ENCODE data around the gene NEDD4.
"Not testable (repeated sequence)": the region's sequence is repeated elsewhere in the genome, so short reads cannot be mapped to it uniquely, and the experiment has no call there.

Gene NEDD4

GRCh38 chr15:55954862-55955605 is 38.4 kb downstream of the NEDD4 start:
- no peak for DNase-seq

GRCh38 chr15:55952501-55953274 is 40.7 kb downstream of the NEDD4 start:
- DNase-seq = not testable (repeated sequence)

- not testable (repeated sequence) for DNase-seq
These were observed 48.8 kb downstream of the NEDD4 start for GRCh38 chr15:55944606-55945005.

- no peak for DNase-seq
These were observed 51.1 kb downstream of the NEDD4 start for GRCh38 chr15:55942332-55942731.

GRCh38 chr15:55937040-55937439 is 56.4 kb downstream of the NEDD4 start:
- no peak for DNase-seq

GRCh38 chr15:55928955-55929354 is 64.5 kb downstream of the NEDD4 start:
- DNase-seq = no peak

- DNase-seq = no peak
These were observed 71.7 kb downstream of the NEDD4 start for GRCh38 chr15:55921744-55922143.

GRCh38 chr15:55917881-55918296 is 75.5 kb downstream of the NEDD4 start:
- DNase-seq = no peak

- DNase-seq = no peak
These were observed 76.6 kb downstream of the NEDD4 start for GRCh38 chr15:55916666-55917409.

- DNase-seq = no peak
These were observed 77.4 kb downstream of the NEDD4 start for GRCh38 chr15:55915876-55916567.

GRCh38 chr15:55915221-55915620 is 78.2 kb downstream of the NEDD4 start:
- DNase-seq = no peak

GRCh38 chr15:55914446-55914845 is 79.0 kb downstream of the NEDD4 start:
- no peak for DNase-seq

- DNase-seq = no peak
These were observed 80.4 kb downstream of the NEDD4 start for GRCh38 chr15:55912982-55913381.

- no peak for DNase-seq
These were observed 84.2 kb downstream of the NEDD4 start for GRCh38 chr15:55909036-55909811.

- DNase-seq = no peak
These were observed 85.6 kb downstream of the NEDD4 start for GRCh38 chr15:55907797-55908196.

GRCh38 chr15:55902981-55903380 is 90.4 kb downstream of the NEDD4 start:
- DNase-seq = no peak

- no peak for DNase-seq
These were observed 93.4 kb downstream of the NEDD4 start for GRCh38 chr15:55900019-55900418.

GRCh38 chr15:55899537-55899936 is 93.9 kb downstream of the NEDD4 start:
- no peak for DNase-seq

- DNase-seq = no peak
These were observed 95.7 kb downstream of the NEDD4 start for GRCh38 chr15:55897560-55898336.

GRCh38 chr15:55894399-55894965 is 98.9 kb downstream of the NEDD4 start:
- no peak for DNase-seq

- DNase-seq = no peak
These were observed 99.6 kb downstream of the NEDD4 start for GRCh38 chr15:55893852-55894251.
